Activated CD8-positive, alpha-beta T cell treated with anti-CD3 and anti-CD28 coated beads, Interleukin-2, amount 10 ng/mL, durations not matched to agents 7 days and 5 days (primary cell): ENCODE measurements around the gene KRT6C. TPM values are rescaled to one million over a fixed set of nuclear protein-coding genes. Genes with fewer than 3 reads are reported as not detected.

ENCODE experiments used
- ATAC-seq: fragments of 150-1000 bp; cut with Tn5 transposase; one replicate; pipeline ENCODE4 v1.10.0; 2021; ENCODE audit warnings: moderate library complexity
- CTCF ChIA-PET: fragments of 350-600 bp; sonication (Branson Sonifier 250); formaldehyde crosslinking; loops from one replicate; lab custom pipeline; 2021; ENCODE audit warnings: antibody characterized with exemption; lab: Charles Lee
- POLR2A ChIA-PET: fragments of 350-600 bp; sonication (Branson Sonifier 250); formaldehyde crosslinking; loops from one replicate; lab custom pipeline; 2021; ENCODE audit warnings: antibody characterized with exemption; lab: Charles Lee
- DNase-seq: peaks from one replicate; pipeline ENCODE4 v3.0.0-alpha.2; 2020
- H3K27ac Mint-ChIP-seq: one replicate; pipeline ENCODE4 v1.8.0; 2021; ENCODE audit warnings: mild to moderate bottlenecking, mixed read lengths
- H3K27me3 Mint-ChIP-seq: one replicate; pipeline ENCODE4 v1.8.0; 2021; ENCODE audit warnings: low read depth, mixed read lengths
- H3K36me3 Mint-ChIP-seq: one replicate; pipeline ENCODE4 v1.8.0; 2021; ENCODE audit warnings: low read depth, mixed read lengths
- H3K4me1 Mint-ChIP-seq: one replicate; pipeline ENCODE4 v1.8.0; 2021; ENCODE audit warnings: low read depth, mixed read lengths
- H3K4me3 Mint-ChIP-seq: one replicate; pipeline ENCODE4 v1.8.0; 2021; ENCODE audit warnings: mild to moderate bottlenecking, mixed read lengths
- H3K9me3 Mint-ChIP-seq: one replicate; pipeline ENCODE4 v1.8.0; 2022; ENCODE audit warnings: mixed read lengths; ENCODE audit not compliant: insufficient read depth
- total RNA-seq, 2 experiments: library from RNA; stranded (reverse); gene quantifications; one replicate each; pipeline ENCODE4 v1.2.3, GENCODE V29; 2021

Gene KRT6C
- total RNA-seq, 2 experiments from 2014 or later: not detected

DNA sequence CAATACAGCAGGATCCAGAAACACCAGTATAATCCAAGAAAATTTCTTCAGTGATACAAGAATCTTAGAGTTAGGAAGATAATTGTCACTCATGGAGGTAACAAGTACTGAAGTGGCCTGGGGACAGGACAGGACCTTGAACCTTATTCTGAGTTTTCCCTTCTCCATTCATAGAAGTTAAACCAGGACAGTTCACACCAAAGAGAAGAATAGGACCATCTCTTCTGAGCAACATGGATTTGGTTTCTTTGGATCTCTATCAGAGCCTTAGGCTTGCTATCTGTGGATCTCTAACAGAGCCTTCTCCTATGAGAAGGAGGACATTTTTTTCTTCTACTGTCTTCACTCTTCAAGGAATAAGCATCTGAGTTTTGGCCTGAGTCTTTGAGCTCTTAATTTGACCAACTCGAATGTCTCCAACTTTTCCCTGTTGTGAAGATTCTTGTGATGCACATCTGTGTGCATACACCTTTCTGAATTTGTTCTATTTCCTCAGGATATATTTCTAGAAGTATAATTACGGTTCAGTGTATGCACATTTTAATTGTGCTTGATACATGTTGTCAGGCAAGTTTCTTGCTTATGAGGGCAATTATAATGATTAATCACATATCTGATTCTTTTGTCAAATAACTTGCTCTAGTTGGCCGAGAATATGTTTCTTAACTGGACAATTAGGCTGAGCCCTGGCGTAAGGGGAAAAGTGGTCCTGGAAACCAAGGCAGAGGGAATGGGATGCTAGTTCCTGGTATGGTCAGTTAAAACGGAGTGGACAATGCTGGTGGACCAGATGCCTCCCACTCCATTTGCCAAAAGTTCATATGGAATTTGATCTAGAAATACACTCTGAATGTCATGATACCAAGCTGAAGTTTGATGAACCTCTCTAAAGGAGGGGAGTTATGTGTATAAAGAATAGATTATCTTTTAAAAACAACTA is 12.8 kb upstream of the KRT6C start:
- Mint-ChIP-seq H3K9me3 (peaks cover 5% of the 10 kb centered on the region), H3K4me3 (no peak overlapping the region), H3K36me3 (no peaks in the 10 kb centered on the region), H3K27me3 (peaks cover 41% of the 10 kb centered on the region), H3K4me1 (no peaks in the 10 kb centered on the region), H3K27ac (no peak overlapping the region)
- DNase-seq (no peak), ATAC-seq (no peak)
- ChIA-PET CTCF (no interaction called here), POLR2A (no interaction called here)

DNA sequence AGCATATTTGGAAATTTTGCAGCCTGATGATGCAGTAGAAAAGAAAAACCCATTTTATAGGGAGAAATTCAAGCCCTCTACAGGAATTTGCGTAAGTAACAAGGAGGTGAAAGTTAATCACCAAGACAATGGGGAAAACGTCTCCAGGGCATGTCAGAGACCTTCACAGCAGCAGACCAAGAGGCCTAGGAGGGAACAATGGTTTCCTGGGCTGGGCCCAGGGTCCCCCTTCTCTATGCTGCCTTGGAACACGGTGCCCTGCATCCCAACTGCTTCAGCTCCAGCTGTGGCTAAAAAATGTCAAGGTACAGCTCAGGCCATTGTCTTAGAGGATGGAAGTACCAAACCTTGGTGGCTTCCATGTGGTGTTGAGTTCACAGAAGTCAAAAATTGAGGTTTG is 6.5 kb upstream of the KRT6C start:
- Mint-ChIP-seq H3K36me3 (no peaks in the 10 kb centered on the region), H3K27me3 (peaks cover 50% of the 10 kb centered on the region), H3K4me1 (no peaks in the 10 kb centered on the region), H3K9me3 (peaks cover 1% of the 10 kb centered on the region), H3K27ac (no peak overlapping the region), H3K4me3 (no peak overlapping the region)
- CTCF ChIA-PET: no interaction called here
- ATAC-seq: no peak
- POLR2A ChIA-PET: no interaction called here
- DNase-seq: no peak

DNA sequence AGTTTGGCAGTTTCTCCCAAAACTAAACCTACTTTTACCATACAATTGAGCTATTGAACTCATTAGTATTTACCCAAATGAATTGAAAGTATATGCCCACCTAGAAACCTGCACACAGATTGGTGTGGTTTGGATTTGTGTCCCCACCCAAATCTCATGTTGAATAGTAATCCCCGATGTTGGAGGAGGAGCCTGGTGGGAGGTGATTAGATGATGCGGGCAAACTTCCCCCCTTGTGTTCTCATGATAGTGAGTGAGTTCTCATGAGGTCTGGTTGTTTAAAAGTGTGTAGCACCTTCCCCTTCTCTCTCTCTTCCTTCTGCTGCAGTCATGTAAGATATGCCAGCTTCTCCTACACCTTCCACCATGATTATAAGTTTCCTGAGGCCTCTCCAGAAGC is 4.0 kb upstream of the KRT6C start:
- POLR2A ChIA-PET: no interaction called here

DNA sequence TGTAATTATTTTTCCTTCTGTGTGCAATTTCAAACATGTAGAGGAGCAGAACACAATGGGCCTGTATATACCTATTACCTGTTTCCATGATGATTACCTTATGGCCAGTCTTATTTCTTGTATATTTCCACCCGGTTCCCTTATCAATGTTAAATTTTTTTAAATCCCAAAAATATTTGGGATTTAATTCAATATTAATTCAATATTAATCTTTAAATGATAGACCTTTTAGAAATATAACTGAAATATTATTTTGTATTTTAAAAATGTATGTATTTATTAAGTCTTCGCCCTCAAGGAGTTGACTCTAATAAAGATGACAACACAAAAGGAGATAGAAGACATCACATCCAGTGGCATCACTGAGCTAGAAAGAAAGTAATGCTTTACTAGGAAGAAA is 607 bp upstream of the KRT6C start:
- H3K4me3 Mint-ChIP-seq: no peak overlapping the region
- no peaks in the 10 kb centered on the region for H3K4me1 Mint-ChIP-seq
- H3K27ac Mint-ChIP-seq: no peak overlapping the region
- POLR2A ChIA-PET: no interaction called here
- H3K36me3 Mint-ChIP-seq: no peaks in the 10 kb centered on the region
- no peaks in the 10 kb centered on the region for H3K9me3 Mint-ChIP-seq
- peaks cover 24% of the 10 kb centered on the region for H3K27me3 Mint-ChIP-seq
- DNase-seq (no peak), ATAC-seq (no peak)
- CTCF ChIA-PET: no interaction called here

More for the DNA sequence above, 4.0 kb upstream of the KRT6C start:
- CTCF ChIA-PET: interaction anchor here (1.2 kb wide), 1 partner anchor 402 kb away, joined by 3 read pairs; no protein-coding TSS in a partner anchor
- no peak overlapping the region for H3K4me3 Mint-ChIP-seq
- no peaks in the 10 kb centered on the region for H3K36me3 Mint-ChIP-seq
- no peaks in the 10 kb centered on the region for H3K9me3 Mint-ChIP-seq
- H3K27ac Mint-ChIP-seq: no peak overlapping the region
- H3K4me1 Mint-ChIP-seq: no peaks in the 10 kb centered on the region
- DNase-seq (no peak), ATAC-seq (no peak)
- H3K27me3 Mint-ChIP-seq: peaks cover 33% of the 10 kb centered on the region

DNA sequence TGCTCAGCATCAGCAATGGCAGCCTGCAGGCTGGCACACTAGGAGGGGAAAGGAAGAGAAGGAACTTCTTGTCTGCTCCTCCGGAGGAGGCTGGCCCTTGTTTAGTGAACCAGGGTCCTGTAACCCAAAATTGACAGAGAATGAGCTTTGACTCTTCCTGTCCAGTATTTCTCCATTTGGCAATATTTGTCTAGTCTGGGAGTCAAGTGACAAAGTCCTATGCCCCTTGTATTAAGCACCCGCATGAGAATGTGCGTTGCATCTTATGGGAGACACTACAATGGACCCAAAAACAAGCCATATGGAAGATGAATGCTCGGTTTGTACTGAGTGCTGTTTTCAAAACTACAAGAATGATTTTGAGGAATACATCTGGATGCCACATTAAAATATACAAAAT is 3.8 kb downstream of the KRT6C start:
- H3K4me3 Mint-ChIP-seq: no peak overlapping the region

DNA sequence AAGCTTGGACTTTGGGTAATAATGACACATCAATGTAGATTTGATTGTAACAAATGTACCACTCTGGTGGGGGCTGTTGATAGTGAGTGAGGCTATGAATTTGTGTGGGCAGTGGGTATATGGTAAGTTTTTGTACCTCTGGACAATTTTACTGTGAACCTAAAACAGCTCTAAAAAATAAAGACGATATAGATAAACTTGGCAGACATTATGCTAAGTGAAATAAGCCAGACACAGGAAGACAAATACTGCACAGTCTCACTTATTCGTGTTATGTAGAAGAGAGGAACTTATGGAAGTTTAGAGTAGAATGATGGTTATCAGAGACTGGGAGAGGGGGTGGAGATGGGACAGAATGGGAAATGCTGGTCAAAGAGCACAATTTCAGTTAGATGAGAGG is 8.7 kb downstream of the KRT6C start:
- Mint-ChIP-seq H3K9me3 (no peaks in the 10 kb centered on the region), H3K4me3 (no peak overlapping the region), H3K27ac (no peak overlapping the region), H3K27me3 (peaks cover 31% of the 10 kb centered on the region), H3K36me3 (no peaks in the 10 kb centered on the region), H3K4me1 (no peaks in the 10 kb centered on the region)
- ChIA-PET POLR2A (no interaction called here), CTCF (no interaction called here)
- DNase-seq (no peak), ATAC-seq (no peak)

More for the DNA sequence above, 3.8 kb downstream of the KRT6C start:
- CTCF ChIA-PET: no interaction called here
- Mint-ChIP-seq H3K9me3 (no peaks in the 10 kb centered on the region), H3K27me3 (peaks cover 15% of the 10 kb centered on the region), H3K27ac (no peak overlapping the region), H3K4me1 (no peaks in the 10 kb centered on the region), H3K36me3 (no peaks in the 10 kb centered on the region)
- DNase-seq: no peak
- no peak for ATAC-seq
- POLR2A ChIA-PET: no interaction called here

DNA sequence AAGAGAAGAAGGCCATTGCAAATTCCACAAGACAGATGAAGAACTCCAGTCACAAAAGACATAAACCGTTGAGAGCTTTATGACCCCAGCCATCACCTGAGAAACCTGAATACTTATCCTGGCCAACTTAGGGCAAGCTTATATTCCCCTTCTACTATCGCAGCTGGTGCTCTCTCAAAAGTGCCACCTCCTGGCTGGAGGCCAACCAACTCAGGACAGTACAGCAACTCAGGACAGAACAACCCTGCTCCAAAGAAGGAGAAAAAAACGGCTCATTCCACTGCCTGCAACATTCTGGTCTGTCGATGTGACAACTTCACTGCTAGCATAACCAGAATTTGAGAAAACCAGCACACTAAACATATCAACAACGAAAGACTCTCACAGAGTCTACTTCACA is 11.9 kb downstream of the KRT6C start:
- no peaks in the 10 kb centered on the region for H3K36me3 Mint-ChIP-seq
- H3K4me3 Mint-ChIP-seq: no peak overlapping the region
- H3K9me3 Mint-ChIP-seq: no peaks in the 10 kb centered on the region
- no peaks in the 10 kb centered on the region for H3K4me1 Mint-ChIP-seq
- CTCF ChIA-PET: interaction anchor here (0.9 kb wide), 1 partner anchor 100 kb away, joined by 3 read pairs; no protein-coding TSS in a partner anchor
- POLR2A ChIA-PET: no interaction called here
- ATAC-seq (no peak), DNase-seq (no peak)
- H3K27me3 Mint-ChIP-seq: peaks cover 41% of the 10 kb centered on the region
- no peak overlapping the region for H3K27ac Mint-ChIP-seq

DNA sequence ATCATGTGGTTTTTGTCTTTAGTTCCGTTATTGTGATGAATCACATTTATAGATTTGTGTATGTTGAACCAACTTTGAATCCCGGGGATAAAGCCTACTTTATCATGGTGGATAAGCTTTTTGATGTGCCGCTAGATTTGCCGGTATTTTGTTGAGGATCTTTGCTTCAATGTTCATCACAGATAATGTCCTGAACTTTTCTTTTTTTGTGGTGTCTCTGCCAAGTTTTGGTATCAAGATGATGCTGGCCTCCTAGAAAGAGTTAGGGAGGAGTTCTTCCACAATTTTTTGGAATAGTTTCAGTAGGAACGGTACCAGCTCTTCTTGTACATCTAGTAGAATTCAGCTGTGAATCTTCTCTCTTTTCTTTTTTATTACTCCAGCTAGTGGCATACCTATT is 14.7 kb downstream of the KRT6C start:
- Mint-ChIP-seq H3K27me3 (peaks cover 45% of the 10 kb centered on the region), H3K4me3 (no peak overlapping the region), H3K9me3 (no peaks in the 10 kb centered on the region), H3K36me3 (no peaks in the 10 kb centered on the region), H3K27ac (no peak overlapping the region), H3K4me1 (peaks cover 7% of the 10 kb centered on the region)
- POLR2A ChIA-PET: no interaction called here
- no peak for DNase-seq
- no peak for ATAC-seq
- CTCF ChIA-PET: no interaction called here

DNA sequence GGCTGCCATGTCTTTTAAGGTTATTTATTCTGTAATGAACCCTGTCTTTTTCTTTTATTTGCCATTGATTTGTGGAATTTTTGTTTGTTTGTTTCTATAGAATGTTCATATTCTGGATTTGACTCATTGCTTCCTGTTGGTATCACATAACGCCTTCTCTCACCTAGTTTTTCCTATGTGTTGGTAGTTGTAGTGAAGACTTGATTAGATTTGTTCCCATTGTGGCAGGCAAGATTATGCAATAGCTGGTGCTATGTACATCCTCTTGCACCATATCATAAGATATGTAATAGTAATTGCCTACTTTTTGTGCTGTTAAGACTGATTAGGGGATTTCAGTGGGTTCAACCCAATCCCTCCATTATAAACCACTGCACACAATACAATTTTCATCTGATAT is 17.8 kb downstream of the KRT6C start:
- H3K9me3 Mint-ChIP-seq: no peaks in the 10 kb centered on the region
- CTCF ChIA-PET: no interaction called here

DNA sequence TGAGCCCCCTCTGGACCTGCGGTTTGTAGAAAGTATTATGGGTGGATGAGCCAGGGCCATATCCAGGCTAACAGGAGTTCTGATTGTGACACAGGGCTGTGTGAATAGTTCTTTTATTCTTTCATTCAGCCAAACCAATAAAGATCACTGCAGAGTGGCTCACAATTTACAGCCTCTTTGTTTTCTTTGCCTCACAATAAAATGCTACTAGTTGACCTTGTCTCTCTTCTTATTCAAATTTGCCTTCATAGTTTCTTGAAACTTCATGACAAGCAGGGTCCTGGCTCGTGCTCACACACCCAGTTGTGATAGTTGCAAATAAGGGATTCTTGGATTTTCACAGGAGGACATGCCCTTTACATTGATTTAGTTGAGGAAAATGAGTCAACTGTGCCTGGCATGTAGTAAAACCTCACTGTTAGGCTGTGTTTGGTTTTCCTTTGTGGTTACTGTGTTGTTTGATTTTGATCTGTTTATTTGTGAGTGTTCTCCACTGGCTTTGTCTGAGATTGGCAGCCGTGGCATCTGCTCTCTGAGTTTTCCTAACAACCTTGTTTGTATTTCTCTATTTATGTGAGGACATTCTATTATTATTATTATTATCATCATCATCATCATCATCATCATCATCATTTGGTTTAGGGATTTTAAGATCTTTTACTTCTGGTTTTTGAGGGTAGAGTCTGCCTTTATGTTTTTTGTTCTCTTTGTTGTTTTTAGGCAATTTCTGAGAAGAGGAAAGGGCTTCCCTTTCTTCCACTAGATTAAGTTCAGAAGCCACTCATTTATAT is 19.0 kb downstream of the KRT6C start:
- H3K4me1 Mint-ChIP-seq: peaks cover 7% of the 10 kb centered on the region
- no peaks in the 10 kb centered on the region for H3K36me3 Mint-ChIP-seq
- ChIA-PET POLR2A (no interaction called here), CTCF (no interaction called here)
- H3K4me3 Mint-ChIP-seq: no peak overlapping the region
- DNase-seq: no peak
- ATAC-seq: no peak
- no peak overlapping the region for H3K27ac Mint-ChIP-seq
- peaks cover 29% of the 10 kb centered on the region for H3K27me3 Mint-ChIP-seq
- H3K9me3 Mint-ChIP-seq: no peaks in the 10 kb centered on the region

More for the DNA sequence above, 17.8 kb downstream of the KRT6C start:
- POLR2A ChIA-PET: no interaction called here
- ATAC-seq (no peak), DNase-seq (no peak)
- Mint-ChIP-seq H3K36me3 (no peaks in the 10 kb centered on the region), H3K4me1 (peaks cover 7% of the 10 kb centered on the region), H3K27me3 (peaks cover 34% of the 10 kb centered on the region), H3K4me3 (no peak overlapping the region), H3K27ac (no peak overlapping the region)

DNA sequence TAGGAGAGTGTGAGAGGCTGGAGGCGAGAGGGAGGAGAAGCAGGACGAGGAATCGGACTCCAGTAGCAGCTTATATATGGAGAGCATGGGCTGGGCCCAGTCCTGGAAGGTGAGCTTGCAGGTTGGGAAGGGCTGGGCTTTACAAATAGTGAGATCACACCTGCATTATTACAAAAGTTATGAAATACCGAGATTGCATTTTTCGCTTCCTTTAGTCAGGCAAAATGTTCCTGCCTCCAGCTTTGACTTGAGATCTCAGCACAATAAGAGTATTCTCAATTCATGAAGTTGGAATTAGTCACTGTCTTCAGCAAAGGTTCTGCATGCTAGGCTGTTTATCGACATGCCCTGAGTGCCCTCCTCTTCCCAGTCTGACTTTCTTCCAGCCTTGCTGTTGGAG is 21.5 kb downstream of the KRT6C start, which contains the start of gene KRT6B:
Gene KRT6B (minus strand): TSS at position 46 of the 400 bp plus-strand sequence. CDS start 68 bp downstream, outside the sequence.
- H3K4me3 Mint-ChIP-seq: no peak within 1 kb of the TSS
- H3K27ac Mint-ChIP-seq: no peak within 1 kb of the TSS
- peaks cover 21% of the 10 kb centered on the region for H3K27me3 Mint-ChIP-seq
- no peaks in the 10 kb centered on the region for H3K36me3 Mint-ChIP-seq
- CTCF ChIA-PET: no interaction called here
- peaks cover 13% of the 10 kb centered on the region for H3K4me1 Mint-ChIP-seq
- no peaks in the 10 kb centered on the region for H3K9me3 Mint-ChIP-seq
- POLR2A ChIA-PET: no interaction called here
- DNase-seq (no peak), ATAC-seq (no peak)

DNA sequence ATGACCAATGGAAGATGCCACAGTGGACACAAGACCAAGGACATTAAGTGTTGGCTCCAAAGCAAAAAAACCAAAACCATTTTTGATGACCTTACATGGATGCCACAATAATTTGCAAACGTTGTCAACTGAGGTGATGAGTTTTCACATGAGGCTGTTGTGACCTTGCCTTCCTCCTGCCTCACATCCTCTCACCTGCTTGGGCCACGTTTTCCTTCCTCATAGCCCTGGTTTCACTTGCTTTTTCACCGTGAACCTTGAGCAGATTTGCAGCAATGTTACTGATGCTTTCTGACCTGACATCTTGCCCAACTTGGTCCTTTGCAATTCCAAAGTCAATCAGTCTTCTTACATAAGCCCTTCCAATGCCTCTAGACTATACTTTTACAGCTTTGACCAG is 25.4 kb downstream of the KRT6C start:
- POLR2A ChIA-PET: no interaction called here
- CTCF ChIA-PET: interaction anchor here (1.5 kb wide), 1 partner anchor 60 kb away, joined by 3 read pairs; no protein-coding TSS in a partner anchor
- no peak overlapping the region for H3K4me3 Mint-ChIP-seq
- peaks cover 22% of the 10 kb centered on the region for H3K27me3 Mint-ChIP-seq
- ATAC-seq (no peak), DNase-seq (no peak)
- H3K36me3 Mint-ChIP-seq: no peaks in the 10 kb centered on the region
- peaks cover 10% of the 10 kb centered on the region for H3K4me1 Mint-ChIP-seq
- H3K27ac Mint-ChIP-seq: no peak overlapping the region
- no peaks in the 10 kb centered on the region for H3K9me3 Mint-ChIP-seq
